ENCODE results near the gene ADCY5.

Gene ADCY5

GRCh38 chr3:123375014-123375940, 73.6 kb downstream of the ADCY5 start:
- intact Hi-C loops (cut with micrococcal nuclease): no loop called here
- Mint-ChIP-seq H3K4me1 (ENCODE audit: low read depth) (no peaks in the 10 kb centered on the region), H3K27me3 (peaks cover 10% of the 10 kb centered on the region), H3K27ac (no peak overlapping the region), H3K4me3 (no peak overlapping the region), H3K36me3 (ENCODE audit: low read depth) (no peaks in the 10 kb centered on the region), H3K9me3 (no peaks in the 10 kb centered on the region)

DNA sequence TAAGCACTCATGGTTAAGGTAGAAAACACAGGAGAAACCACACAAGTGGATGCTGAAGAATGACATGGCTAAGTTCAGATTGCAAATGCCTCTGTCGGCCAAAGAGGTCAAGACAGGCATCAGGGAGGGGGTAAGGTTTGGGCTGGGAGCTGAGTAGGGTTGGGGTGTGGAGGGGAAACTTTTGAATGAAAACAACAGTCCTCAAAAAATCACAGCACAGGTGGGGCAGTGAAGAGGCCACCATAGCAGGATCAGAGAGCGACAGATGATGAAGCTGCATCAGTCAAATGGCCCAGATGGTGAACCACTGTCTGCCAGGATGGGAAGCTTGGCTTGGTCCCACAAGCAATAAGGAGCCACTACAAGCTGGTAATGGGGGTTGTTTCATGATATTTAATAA, 74.9 kb downstream of the ADCY5 start:
- no peaks in the 10 kb centered on the region for H3K36me3 Mint-ChIP-seq (ENCODE audit: low read depth)
- no peak overlapping the region for H3K27ac Mint-ChIP-seq
- peaks cover 10% of the 10 kb centered on the region for H3K27me3 Mint-ChIP-seq

DNA sequence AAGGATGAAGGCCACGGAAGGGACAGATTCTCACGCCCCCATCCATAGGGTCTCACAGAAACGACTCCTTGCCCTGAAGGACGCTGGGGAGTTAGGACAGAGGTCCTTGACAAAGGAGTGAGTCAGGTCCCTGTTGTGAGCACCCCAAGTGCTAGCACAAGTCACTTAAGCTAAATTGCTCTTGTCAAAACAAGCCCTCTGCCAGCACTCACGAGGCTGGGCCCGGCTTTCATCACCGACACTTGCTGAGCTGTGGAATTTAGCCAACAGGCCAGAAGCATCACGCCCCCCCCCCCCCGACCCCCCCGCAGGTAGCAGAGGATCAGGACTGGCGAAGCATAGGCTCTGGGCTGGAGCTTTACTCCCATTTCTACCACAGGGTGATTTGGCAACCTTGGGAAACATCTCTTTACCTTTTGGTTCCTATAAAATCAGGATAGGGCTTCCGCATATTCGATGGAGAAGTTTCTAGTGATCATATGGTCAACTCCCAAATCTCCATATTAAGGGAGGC, 75.4 kb downstream of the ADCY5 start:
- no peak overlapping the region for H3K4me3 Mint-ChIP-seq
- H3K27ac Mint-ChIP-seq: no peak overlapping the region
- peaks cover 10% of the 10 kb centered on the region for H3K27me3 Mint-ChIP-seq
- H3K36me3 Mint-ChIP-seq (ENCODE audit: low read depth): no peaks in the 10 kb centered on the region
- intact Hi-C loops (cut with micrococcal nuclease): no loop called here
- H3K9me3 Mint-ChIP-seq: no peaks in the 10 kb centered on the region
- no peaks in the 10 kb centered on the region for H3K4me1 Mint-ChIP-seq (ENCODE audit: low read depth)

More for the DNA sequence above, 74.9 kb downstream of the ADCY5 start:
- Mint-ChIP-seq H3K9me3 (no peaks in the 10 kb centered on the region), H3K4me1 (ENCODE audit: low read depth) (no peaks in the 10 kb centered on the region), H3K4me3 (no peak overlapping the region)
- intact Hi-C loops (cut with micrococcal nuclease): no loop called here

DNA sequence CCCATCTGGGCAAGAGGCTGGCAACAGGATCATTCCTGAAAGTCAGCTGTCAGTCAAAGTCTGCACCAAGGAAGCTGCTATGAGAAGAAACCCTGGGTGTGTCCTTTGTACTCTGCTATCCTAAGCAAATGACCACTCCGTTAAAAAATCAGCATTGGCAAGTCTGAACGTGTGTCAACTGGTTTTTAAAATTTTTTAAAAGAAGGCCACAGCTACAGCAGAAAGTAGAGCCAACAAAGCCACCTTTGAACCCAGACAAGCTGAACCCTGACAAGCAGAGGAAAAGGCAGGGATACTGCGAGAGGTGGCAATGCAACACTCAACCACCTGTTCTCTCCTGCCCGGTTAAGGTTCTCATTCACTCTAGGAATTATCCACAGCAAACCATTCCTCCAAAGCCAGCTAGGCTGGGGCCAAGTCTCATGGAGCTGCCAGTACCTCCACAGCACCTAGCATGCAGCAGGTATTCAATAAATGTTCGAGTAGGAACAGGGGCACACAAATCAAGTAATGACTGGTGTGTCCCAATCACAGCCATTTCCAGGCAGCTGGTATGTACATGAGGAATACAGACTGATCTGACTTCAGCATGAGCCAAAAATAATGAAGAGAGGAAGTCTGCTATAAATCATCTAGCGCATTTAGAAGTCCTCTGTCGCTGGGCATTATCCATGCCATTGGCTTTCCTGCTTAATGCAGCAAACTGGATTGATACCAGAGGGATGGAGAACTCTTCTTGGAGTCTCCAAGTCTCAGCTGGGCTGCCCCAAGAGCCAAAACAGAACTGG, 76.0 kb downstream of the ADCY5 start:
- Mint-ChIP-seq H3K4me3 (no peak overlapping the region), H3K9me3 (no peaks in the 10 kb centered on the region), H3K4me1 (ENCODE audit: low read depth) (no peaks in the 10 kb centered on the region), H3K36me3 (ENCODE audit: low read depth) (no peaks in the 10 kb centered on the region), H3K27ac (no peak overlapping the region), H3K27me3 (peaks cover 8% of the 10 kb centered on the region)
- intact Hi-C loops (cut with micrococcal nuclease): no loop called here

- Mint-ChIP-seq H3K27me3 (peaks cover 8% of the 10 kb centered on the region), H3K4me3 (no peak overlapping the region), H3K36me3 (ENCODE audit: low read depth) (no peaks in the 10 kb centered on the region), H3K27ac (no peak overlapping the region), H3K4me1 (ENCODE audit: low read depth) (no peaks in the 10 kb centered on the region), H3K9me3 (no peaks in the 10 kb centered on the region)
- intact Hi-C loops (cut with micrococcal nuclease): no loop called here
Measured at GRCh38 chr3:123371859-123372685, 76.8 kb downstream of the ADCY5 start.

DNA sequence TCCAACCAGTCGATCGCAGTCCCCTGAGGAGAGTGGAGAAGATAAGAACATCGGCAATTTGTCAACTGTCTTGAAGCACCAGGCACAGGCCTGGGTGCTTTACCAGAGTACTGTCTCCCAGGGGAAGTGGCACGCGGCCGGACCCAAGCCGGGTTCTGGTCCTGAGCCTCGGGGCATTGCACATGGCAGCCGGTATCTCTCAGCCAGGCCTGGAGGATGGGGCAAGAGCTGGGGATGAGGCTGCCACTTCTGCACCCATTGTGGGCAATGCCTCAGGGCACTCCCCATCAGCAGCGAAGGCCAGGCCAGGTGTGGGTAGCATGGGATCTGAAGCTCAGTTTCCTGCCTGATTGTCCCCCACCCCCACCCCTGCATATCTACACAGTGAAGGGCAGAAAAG, 77.5 kb downstream of the ADCY5 start:
- Mint-ChIP-seq H3K36me3 (ENCODE audit: low read depth) (no peaks in the 10 kb centered on the region), H3K27ac (no peak overlapping the region), H3K4me3 (no peak overlapping the region), H3K4me1 (ENCODE audit: low read depth) (no peaks in the 10 kb centered on the region), H3K27me3 (peaks cover 8% of the 10 kb centered on the region), H3K9me3 (no peaks in the 10 kb centered on the region)
- intact Hi-C loops (cut with micrococcal nuclease): no loop called here

GRCh38 chr3:123370819-123371218, 78.1 kb downstream of the ADCY5 start:
- intact Hi-C loops (cut with micrococcal nuclease): no loop called here
- Mint-ChIP-seq H3K36me3 (ENCODE audit: low read depth) (no peaks in the 10 kb centered on the region), H3K27ac (no peak overlapping the region), H3K9me3 (no peaks in the 10 kb centered on the region), H3K4me1 (ENCODE audit: low read depth) (no peaks in the 10 kb centered on the region), H3K27me3 (peaks cover 8% of the 10 kb centered on the region), H3K4me3 (no peak overlapping the region)

DNA sequence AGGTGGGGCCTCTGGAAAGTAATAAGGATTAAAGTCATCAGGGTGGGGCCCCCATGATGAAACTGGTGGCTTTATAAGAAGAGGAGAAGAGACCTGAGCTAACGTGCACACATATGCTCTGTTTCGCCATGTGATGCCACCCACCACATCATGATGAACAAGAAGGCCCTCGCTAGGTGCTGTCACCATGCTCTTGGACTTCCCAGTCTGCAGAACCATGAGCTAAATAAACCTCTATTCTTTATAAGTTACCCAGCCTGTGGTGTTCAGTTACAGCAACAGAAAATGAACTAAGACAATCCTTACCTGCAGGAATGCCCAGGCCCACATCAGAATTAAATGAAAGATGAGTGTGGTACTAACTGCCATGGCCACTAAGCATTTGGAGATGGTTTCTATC, 79.8 kb downstream of the ADCY5 start:
- H3K27me3 Mint-ChIP-seq: peaks cover 9% of the 10 kb centered on the region
- no peaks in the 10 kb centered on the region for H3K4me1 Mint-ChIP-seq (ENCODE audit: low read depth)
- no peaks in the 10 kb centered on the region for H3K36me3 Mint-ChIP-seq (ENCODE audit: low read depth)
- H3K27ac Mint-ChIP-seq: no peak overlapping the region
- no peak overlapping the region for H3K4me3 Mint-ChIP-seq
- intact Hi-C loops (cut with micrococcal nuclease): no loop called here
- H3K9me3 Mint-ChIP-seq: no peaks in the 10 kb centered on the region

- Mint-ChIP-seq H3K27me3 (peaks cover 8% of the 10 kb centered on the region), H3K27ac (no peak overlapping the region), H3K36me3 (ENCODE audit: low read depth) (no peaks in the 10 kb centered on the region), H3K4me3 (no peak overlapping the region), H3K4me1 (ENCODE audit: low read depth) (no peaks in the 10 kb centered on the region), H3K9me3 (no peaks in the 10 kb centered on the region)
- intact Hi-C loops (cut with micrococcal nuclease): no loop called here
Measured at GRCh38 chr3:123367467-123368154, 81.3 kb downstream of the ADCY5 start.

- H3K4me3 Mint-ChIP-seq: no peak overlapping the region
- peaks cover 5% of the 10 kb centered on the region for H3K27me3 Mint-ChIP-seq
- no peaks in the 10 kb centered on the region for H3K9me3 Mint-ChIP-seq
- H3K36me3 Mint-ChIP-seq (ENCODE audit: low read depth): no peaks in the 10 kb centered on the region
- intact Hi-C loops (cut with micrococcal nuclease): no loop called here
- no peak overlapping the region for H3K27ac Mint-ChIP-seq
- no peaks in the 10 kb centered on the region for H3K4me1 Mint-ChIP-seq (ENCODE audit: low read depth)
Measured at GRCh38 chr3:123365450-123366143, 83.3 kb downstream of the ADCY5 start.

GRCh38 chr3:123361071-123361470, 87.8 kb downstream of the ADCY5 start:
- H3K9me3 Mint-ChIP-seq: no peaks in the 10 kb centered on the region
- H3K36me3 Mint-ChIP-seq (ENCODE audit: low read depth): no peaks in the 10 kb centered on the region
- no peaks in the 10 kb centered on the region for H3K4me1 Mint-ChIP-seq (ENCODE audit: low read depth)
- H3K27ac Mint-ChIP-seq: no peak overlapping the region
- H3K4me3 Mint-ChIP-seq: no peak overlapping the region
- intact Hi-C loops (cut with micrococcal nuclease): no loop called here
- H3K27me3 Mint-ChIP-seq: peaks cover 7% of the 10 kb centered on the region

GRCh38 chr3:123357275-123357674, 91.6 kb downstream of the ADCY5 start:
- H3K4me3 Mint-ChIP-seq: no peak overlapping the region
- H3K27me3 Mint-ChIP-seq: peaks cover 7% of the 10 kb centered on the region
- intact Hi-C loops (cut with micrococcal nuclease): no loop called here

GRCh38 chr3:123353850-123354233, 95.0 kb downstream of the ADCY5 start:
- Mint-ChIP-seq H3K27ac (no peak overlapping the region), H3K4me3 (no peak overlapping the region), H3K4me1 (ENCODE audit: low read depth) (no peaks in the 10 kb centered on the region), H3K27me3 (peaks cover 8% of the 10 kb centered on the region), H3K36me3 (ENCODE audit: low read depth) (no peaks in the 10 kb centered on the region), H3K9me3 (no peaks in the 10 kb centered on the region)
- intact Hi-C loops (cut with micrococcal nuclease): no loop called here

More at GRCh38 chr3:123357275-123357674, 91.6 kb downstream of the ADCY5 start:
- Mint-ChIP-seq H3K27ac (no peak overlapping the region), H3K4me1 (ENCODE audit: low read depth) (no peaks in the 10 kb centered on the region), H3K36me3 (ENCODE audit: low read depth) (no peaks in the 10 kb centered on the region), H3K9me3 (no peaks in the 10 kb centered on the region)
